WTC11 (cell line): ENCODE results near the gene E2F2. TPM values are rescaled to one million over a fixed set of nuclear protein-coding genes. Genes with fewer than 3 reads are reported as not detected.

Experiments
- ATAC-seq: fragments of 200-7000 bp; cut with Tn5 transposase; 2 replicates; pipeline ENCODE4 v1.10.0; 2021; ENCODE audit warnings: mild to moderate bottlenecking, moderate library complexity
- CTCF ChIA-PET: fragments of 300-600 bp; sonication (Branson Sonifier 250); formaldehyde crosslinking; loops from one replicate; lab custom pipeline; 2021; ENCODE audit warnings: antibody characterized with exemption; lab: Charles Lee
- POLR2A ChIA-PET: fragments of 350-600 bp; sonication (Branson Sonifier 250); formaldehyde crosslinking; loops from one replicate; lab custom pipeline; 2021; ENCODE audit warnings: antibody characterized with exemption; lab: Charles Lee
- DNase-seq: peaks from one replicate; pipeline ENCODE4 v3.0.0; 2021; ENCODE audit warnings: low spot score
- H3K27ac Mint-ChIP-seq: 2 replicates; pipeline ENCODE4 v1.8.0; 2021; ENCODE audit warnings: mixed read lengths
- H3K27me3 Mint-ChIP-seq: 2 replicates; pipeline ENCODE4 v1.8.0; 2021; ENCODE audit warnings: low read depth, mild to moderate bottlenecking, moderate library complexity, mixed read lengths
- H3K36me3 Mint-ChIP-seq: 2 replicates; pipeline ENCODE4 v1.8.0; 2021; ENCODE audit warnings: mixed read lengths
- H3K4me1 Mint-ChIP-seq: 2 replicates; pipeline ENCODE4 v1.8.0; 2022; ENCODE audit warnings: mixed read lengths
- H3K4me3 Mint-ChIP-seq: 2 replicates; pipeline ENCODE4 v1.8.0; 2021; ENCODE audit warnings: mild to moderate bottlenecking, moderate library complexity, mixed read lengths
- H3K9me3 Mint-ChIP-seq: 2 replicates; pipeline ENCODE4 v1.8.0; 2021; ENCODE audit warnings: mixed read lengths
- ATF1 ChIP-seq: sonication (generic); formaldehyde crosslinking; IDR thresholded peaks from 2 replicates; pipeline ENCODE4 v1.8.1; 2023; ENCODE audit warnings: mild to moderate bottlenecking, moderate library complexity, missing genetic modification reagents
- CREB1 ChIP-seq: sonication (generic); formaldehyde crosslinking; IDR thresholded peaks from 2 replicates; pipeline ENCODE4 v1.8.0; 2023; ENCODE audit warnings: mild to moderate bottlenecking, missing genetic modification reagents
- EMX1 ChIP-seq: fragments of 250-450 bp; sonication (Bioruptor Pico); IDR thresholded peaks from 2 replicates; pipeline ENCODE4 v1.8.0; 2021; ENCODE audit warnings: mild to moderate bottlenecking
- FOXK1 ChIP-seq: sonication (generic); formaldehyde crosslinking; IDR thresholded peaks from 2 replicates; pipeline ENCODE4 v1.8.0; 2022; ENCODE audit warnings: mild to moderate bottlenecking, moderate library complexity, missing genetic modification reagents
- FOXP1 ChIP-seq: sonication (generic); formaldehyde crosslinking; IDR thresholded peaks from 2 replicates; pipeline ENCODE4 v1.8.0; 2022; ENCODE audit warnings: missing genetic modification reagents, mild to moderate bottlenecking, moderate library complexity, borderline replicate concordance
- JAZF1 ChIP-seq: fragments of 250-450 bp; sonication (Bioruptor Pico); IDR thresholded peaks from 2 replicates; pipeline ENCODE4 v1.9.0; 2021; ENCODE audit warnings: moderate library complexity, mild to moderate bottlenecking, inconsistent platforms
- KAT7 ChIP-seq: sonication (generic); formaldehyde crosslinking; IDR thresholded peaks from 2 replicates; pipeline ENCODE4 v1.8.1; 2023; ENCODE audit warnings: missing genetic modification reagents, mild to moderate bottlenecking, borderline replicate concordance
- NFATC4 ChIP-seq: fragments of 250-450 bp; sonication (Bioruptor Pico); IDR thresholded peaks from 2 replicates; pipeline ENCODE4 v1.9.0; 2021; ENCODE audit warnings: mild to moderate bottlenecking
- NFE2L1 ChIP-seq: sonication (generic); formaldehyde crosslinking; IDR thresholded peaks from 2 replicates; pipeline ENCODE4 v1.8.1; 2023; ENCODE audit warnings: missing genetic modification reagents
- NFYB ChIP-seq: sonication (generic); formaldehyde crosslinking; conservative IDR thresholded peaks from 2 replicates; pipeline ENCODE4 v1.8.0; 2022; ENCODE audit warnings: low read depth, missing genetic modification reagents
- ZNF219 ChIP-seq: sonication (generic); formaldehyde crosslinking; IDR thresholded peaks from 2 replicates; pipeline ENCODE4 v1.8.0; 2023; ENCODE audit warnings: missing genetic modification reagents, mild to moderate bottlenecking, borderline replicate concordance
- ZNF232 ChIP-seq: sonication (generic); formaldehyde crosslinking; IDR thresholded peaks from 2 replicates; pipeline ENCODE4 v1.8.0; 2022; ENCODE audit warnings: mild to moderate bottlenecking, missing genetic modification reagents
- total RNA-seq: library from RNA; stranded (reverse); gene quantifications from 3 replicates; pipeline ENCODE4 v1.2.3, GENCODE V29; 2021
- TF ChIP-seq, protein P1 (sequence below): sonication (generic); formaldehyde crosslinking; IDR thresholded peaks from 2 replicates; pipeline ENCODE4 v1.8.1; 2022; ENCODE audit warnings: missing genetic modification reagents, borderline replicate concordance
- TF ChIP-seq, protein P2 (sequence below): sonication (generic); formaldehyde crosslinking; IDR thresholded peaks from 2 replicates; pipeline ENCODE4 v1.8.1; 2022; ENCODE audit warnings: mild to moderate bottlenecking, moderate library complexity, missing genetic modification reagents
- TF ChIP-seq, protein P3 (sequence below): fragments of 200-600 bp; IDR thresholded peaks from 2 replicates; pipeline ENCODE4 v1.8.0; 2022; ENCODE audit warnings: antibody characterized with exemption
- TF ChIP-seq, protein P4 (sequence below): sonication (generic); formaldehyde crosslinking; IDR thresholded peaks from 2 replicates; pipeline ENCODE4 v1.8.0; 2022; ENCODE audit warnings: mild to moderate bottlenecking, missing genetic modification reagents
- TF ChIP-seq, protein P5 (sequence below): fragments of 250-450 bp; sonication (Bioruptor Pico); IDR thresholded peaks from 2 replicates; pipeline ENCODE4 v1.9.0; 2021; ENCODE audit warnings: moderate library complexity, mild to moderate bottlenecking, inconsistent platforms, borderline replicate concordance
- TF ChIP-seq, protein P6 (sequence below): sonication (generic); formaldehyde crosslinking; IDR thresholded peaks from 2 replicates; pipeline ENCODE4 v1.8.1; 2023; ENCODE audit warnings: mild to moderate bottlenecking, missing genetic modification reagents, borderline replicate concordance
- TF ChIP-seq, protein P7 (sequence below): sonication (generic); formaldehyde crosslinking; IDR thresholded peaks from 2 replicates; pipeline ENCODE4 v1.8.1; 2022; ENCODE audit warnings: mild to moderate bottlenecking, missing genetic modification reagents, moderate library complexity, borderline replicate concordance
- TF ChIP-seq, protein P8 (sequence below): sonication (generic); formaldehyde crosslinking; IDR thresholded peaks from 2 replicates; pipeline ENCODE4 v1.8.1; 2023; ENCODE audit warnings: mild to moderate bottlenecking, moderate library complexity, missing genetic modification reagents

The E2F2 gene
- total RNA-seq, 1 experiment from 2014 or later, result 5.6 TPM

DNA sequence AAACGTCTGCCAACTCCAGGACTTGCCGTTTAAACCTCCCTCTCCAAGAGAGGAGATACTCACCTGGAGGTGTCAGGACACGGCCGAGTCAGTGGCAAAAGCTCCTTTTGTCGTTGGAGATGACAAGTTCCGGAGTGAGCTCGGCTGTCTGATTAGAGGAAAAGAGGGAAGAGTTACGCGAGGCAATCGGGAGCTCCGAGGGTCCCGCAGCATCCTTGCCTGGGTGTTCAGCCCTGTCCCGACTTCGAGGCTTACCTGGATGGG, 27.8 kb upstream of the E2F2 start:
- Mint-ChIP-seq H3K36me3 (peaks cover 19% of the 10 kb centered on the region), H3K9me3 (no peaks in the 10 kb centered on the region), H3K27ac (peak overlapping the region; percentile 98), H3K27me3 (no peaks in the 10 kb centered on the region; the same call in 1 of the 2 replicates), H3K4me1 (peaks cover 74% of the 10 kb centered on the region), H3K4me3 (peak overlapping the region; percentile 94)
- DNase-seq (no peak), ATAC-seq (no peak)
- POLR2A ChIA-PET, result interaction anchor here (0.8 to 7.7 kb wide), 13 partner anchors 9 to 215 kb away, joined by 3 to 100 read pairs (median 5); partner anchors contain the start of genes E2F2 and HNRNPR
- TF ChIP-seq ATF1 (CRISPR knock-in tag) (peak; percentile 84; the same call in 1 of the 2 replicates), NFYB (CRISPR knock-in tag) (no peak)
- CTCF ChIA-PET, result interaction anchor here (0.7 to 13.3 kb wide), 9 partner anchors 8 to 213 kb away, joined by 3 to 341 read pairs (median 5); partner anchors contain the start of gene RPL11

DNA sequence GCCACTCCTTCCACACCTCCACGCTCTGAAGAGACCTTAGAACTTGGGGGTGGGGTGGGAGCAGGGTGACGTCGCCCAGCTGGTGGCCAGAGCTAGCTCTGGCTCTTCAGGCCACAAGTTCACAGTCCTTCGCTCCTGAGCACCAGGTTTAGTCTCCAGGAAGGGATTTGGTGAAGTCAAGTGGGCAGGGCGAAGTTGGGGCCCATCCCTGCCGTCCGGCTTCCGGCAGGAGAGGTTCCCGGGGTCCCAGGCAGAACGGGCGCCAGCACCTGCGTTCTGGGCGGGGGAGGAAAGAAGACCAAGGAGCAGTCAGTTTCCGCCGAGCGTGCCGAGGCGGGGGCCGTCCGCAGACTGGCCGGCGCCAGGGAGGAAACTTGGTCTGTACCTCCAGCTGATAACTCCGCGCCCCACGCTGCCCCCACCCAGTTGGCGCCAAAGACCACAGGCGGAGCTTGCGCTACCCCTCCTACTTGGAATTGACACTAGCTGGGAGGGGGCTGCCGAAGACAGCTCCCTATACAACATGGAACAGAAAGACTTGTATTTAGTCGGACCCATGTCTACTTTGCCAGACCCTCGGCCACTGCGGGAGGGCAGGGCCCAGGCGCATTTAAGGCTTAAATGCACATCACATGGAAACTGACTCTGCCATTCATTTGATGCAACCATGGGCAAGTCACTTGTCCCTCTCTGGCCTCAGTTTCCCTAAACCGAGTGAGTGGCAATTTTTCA, 27.3 kb upstream of the E2F2 start:
- Mint-ChIP-seq H3K27me3 (no peaks in the 10 kb centered on the region; the same call in 1 of the 2 replicates), H3K36me3 (peaks cover 19% of the 10 kb centered on the region), H3K4me1 (peaks cover 74% of the 10 kb centered on the region), H3K4me3 (peak overlapping the region; percentile 94), H3K9me3 (no peaks in the 10 kb centered on the region), H3K27ac (peak overlapping the region; percentile 98)
- ATAC-seq, result no peak
- CTCF ChIA-PET, result interaction anchor here (0.7 to 13.3 kb wide), 8 partner anchors 8 to 133 kb away, joined by 3 to 341 read pairs (median 5); partner anchors contain the start of gene RPL11
- DNase-seq, result peak; percentile 52
- POLR2A ChIA-PET, result interaction anchor here (0.8 to 7.7 kb wide), 13 partner anchors 10 to 214 kb away, joined by 3 to 100 read pairs (median 5); partner anchors contain the start of genes E2F2 and HNRNPR
- TF ChIP-seq NFE2L1 (CRISPR knock-in tag), result no peak
- TF ChIP-seq CREB1 (CRISPR knock-in tag), result no peak
- 0 out of 2 replicates have a peak, but pooled peaks have one; percentile 17 for TF ChIP-seq FOXK1
- no peak for TF ChIP-seq KAT7 (CRISPR knock-in tag)
- peak; percentile 55; the same call in 1 of the 2 replicates for TF ChIP-seq FOXP1 (CRISPR knock-in tag)
- TF ChIP-seq, protein P1, sequence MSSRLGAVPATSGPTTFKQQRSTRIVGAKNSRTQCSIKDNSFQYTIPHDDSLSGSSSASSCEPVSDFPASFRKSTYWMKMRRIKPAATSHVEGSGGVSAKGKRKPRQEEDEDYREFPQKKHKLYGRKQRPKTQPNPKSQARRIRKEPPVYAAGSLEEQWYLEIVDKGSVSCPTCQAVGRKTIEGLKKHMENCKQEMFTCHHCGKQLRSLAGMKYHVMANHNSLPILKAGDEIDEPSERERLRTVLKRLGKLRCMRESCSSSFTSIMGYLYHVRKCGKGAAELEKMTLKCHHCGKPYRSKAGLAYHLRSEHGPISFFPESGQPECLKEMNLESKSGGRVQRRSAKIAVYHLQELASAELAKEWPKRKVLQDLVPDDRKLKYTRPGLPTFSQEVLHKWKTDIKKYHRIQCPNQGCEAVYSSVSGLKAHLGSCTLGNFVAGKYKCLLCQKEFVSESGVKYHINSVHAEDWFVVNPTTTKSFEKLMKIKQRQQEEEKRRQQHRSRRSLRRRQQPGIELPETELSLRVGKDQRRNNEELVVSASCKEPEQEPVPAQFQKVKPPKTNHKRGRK (CRISPR knock-in tag), result no peak
- TF ChIP-seq NFATC4 (CRISPR knock-in tag), result peak; percentile 35; the same call in 1 of the 2 replicates
- TF ChIP-seq ZNF232, result no peak
- TF ChIP-seq, protein P2, sequence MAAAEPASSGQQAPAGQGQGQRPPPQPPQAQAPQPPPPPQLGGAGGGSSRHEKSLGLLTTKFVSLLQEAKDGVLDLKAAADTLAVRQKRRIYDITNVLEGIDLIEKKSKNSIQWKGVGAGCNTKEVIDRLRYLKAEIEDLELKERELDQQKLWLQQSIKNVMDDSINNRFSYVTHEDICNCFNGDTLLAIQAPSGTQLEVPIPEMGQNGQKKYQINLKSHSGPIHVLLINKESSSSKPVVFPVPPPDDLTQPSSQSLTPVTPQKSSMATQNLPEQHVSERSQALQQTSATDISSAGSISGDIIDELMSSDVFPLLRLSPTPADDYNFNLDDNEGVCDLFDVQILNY (CRISPR knock-in tag), result 0 out of 2 replicates have a peak, but pooled peaks have one; percentile 36
- TF ChIP-seq, protein P3, sequence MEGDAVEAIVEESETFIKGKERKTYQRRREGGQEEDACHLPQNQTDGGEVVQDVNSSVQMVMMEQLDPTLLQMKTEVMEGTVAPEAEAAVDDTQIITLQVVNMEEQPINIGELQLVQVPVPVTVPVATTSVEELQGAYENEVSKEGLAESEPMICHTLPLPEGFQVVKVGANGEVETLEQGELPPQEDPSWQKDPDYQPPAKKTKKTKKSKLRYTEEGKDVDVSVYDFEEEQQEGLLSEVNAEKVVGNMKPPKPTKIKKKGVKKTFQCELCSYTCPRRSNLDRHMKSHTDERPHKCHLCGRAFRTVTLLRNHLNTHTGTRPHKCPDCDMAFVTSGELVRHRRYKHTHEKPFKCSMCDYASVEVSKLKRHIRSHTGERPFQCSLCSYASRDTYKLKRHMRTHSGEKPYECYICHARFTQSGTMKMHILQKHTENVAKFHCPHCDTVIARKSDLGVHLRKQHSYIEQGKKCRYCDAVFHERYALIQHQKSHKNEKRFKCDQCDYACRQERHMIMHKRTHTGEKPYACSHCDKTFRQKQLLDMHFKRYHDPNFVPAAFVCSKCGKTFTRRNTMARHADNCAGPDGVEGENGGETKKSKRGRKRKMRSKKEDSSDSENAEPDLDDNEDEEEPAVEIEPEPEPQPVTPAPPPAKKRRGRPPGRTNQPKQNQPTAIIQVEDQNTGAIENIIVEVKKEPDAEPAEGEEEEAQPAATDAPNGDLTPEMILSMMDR, result no peak
- TF ChIP-seq, protein P4, sequence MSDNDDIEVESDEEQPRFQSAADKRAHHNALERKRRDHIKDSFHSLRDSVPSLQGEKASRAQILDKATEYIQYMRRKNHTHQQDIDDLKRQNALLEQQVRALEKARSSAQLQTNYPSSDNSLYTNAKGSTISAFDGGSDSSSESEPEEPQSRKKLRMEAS (CRISPR knock-in tag), result no peak
- TF ChIP-seq EMX1 (CRISPR knock-in tag), result 0 out of 2 replicates have a peak, but pooled peaks have one; percentile 19
- TF ChIP-seq, protein P5, sequence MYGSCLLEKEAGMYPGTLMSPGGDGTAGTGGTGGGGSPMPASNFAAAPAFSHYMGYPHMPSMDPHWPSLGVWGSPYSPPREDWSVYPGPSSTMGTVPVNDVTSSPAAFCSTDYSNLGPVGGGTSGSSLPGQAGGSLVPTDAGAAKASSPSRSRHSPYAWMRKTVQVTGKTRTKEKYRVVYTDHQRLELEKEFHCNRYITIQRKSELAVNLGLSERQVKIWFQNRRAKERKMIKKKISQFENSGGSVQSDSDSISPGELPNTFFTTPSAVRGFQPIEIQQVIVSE (CRISPR knock-in tag), result no peak
- no peak for TF ChIP-seq JAZF1 (CRISPR knock-in tag)
- TF ChIP-seq ATF1 (CRISPR knock-in tag), result no peak
- TF ChIP-seq, protein P6, sequence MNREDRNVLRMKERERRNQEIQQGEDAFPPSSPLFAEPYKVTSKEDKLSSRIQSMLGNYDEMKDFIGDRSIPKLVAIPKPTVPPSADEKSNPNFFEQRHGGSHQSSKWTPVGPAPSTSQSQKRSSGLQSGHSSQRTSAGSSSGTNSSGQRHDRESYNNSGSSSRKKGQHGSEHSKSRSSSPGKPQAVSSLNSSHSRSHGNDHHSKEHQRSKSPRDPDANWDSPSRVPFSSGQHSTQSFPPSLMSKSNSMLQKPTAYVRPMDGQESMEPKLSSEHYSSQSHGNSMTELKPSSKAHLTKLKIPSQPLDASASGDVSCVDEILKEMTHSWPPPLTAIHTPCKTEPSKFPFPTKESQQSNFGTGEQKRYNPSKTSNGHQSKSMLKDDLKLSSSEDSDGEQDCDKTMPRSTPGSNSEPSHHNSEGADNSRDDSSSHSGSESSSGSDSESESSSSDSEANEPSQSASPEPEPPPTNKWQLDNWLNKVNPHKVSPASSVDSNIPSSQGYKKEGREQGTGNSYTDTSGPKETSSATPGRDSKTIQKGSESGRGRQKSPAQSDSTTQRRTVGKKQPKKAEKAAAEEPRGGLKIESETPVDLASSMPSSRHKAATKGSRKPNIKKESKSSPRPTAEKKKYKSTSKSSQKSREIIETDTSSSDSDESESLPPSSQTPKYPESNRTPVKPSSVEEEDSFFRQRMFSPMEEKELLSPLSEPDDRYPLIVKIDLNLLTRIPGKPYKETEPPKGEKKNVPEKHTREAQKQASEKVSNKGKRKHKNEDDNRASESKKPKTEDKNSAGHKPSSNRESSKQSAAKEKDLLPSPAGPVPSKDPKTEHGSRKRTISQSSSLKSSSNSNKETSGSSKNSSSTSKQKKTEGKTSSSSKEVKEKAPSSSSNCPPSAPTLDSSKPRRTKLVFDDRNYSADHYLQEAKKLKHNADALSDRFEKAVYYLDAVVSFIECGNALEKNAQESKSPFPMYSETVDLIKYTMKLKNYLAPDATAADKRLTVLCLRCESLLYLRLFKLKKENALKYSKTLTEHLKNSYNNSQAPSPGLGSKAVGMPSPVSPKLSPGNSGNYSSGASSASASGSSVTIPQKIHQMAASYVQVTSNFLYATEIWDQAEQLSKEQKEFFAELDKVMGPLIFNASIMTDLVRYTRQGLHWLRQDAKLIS (CRISPR knock-in tag), result no peak
- TF ChIP-seq, protein P7, sequence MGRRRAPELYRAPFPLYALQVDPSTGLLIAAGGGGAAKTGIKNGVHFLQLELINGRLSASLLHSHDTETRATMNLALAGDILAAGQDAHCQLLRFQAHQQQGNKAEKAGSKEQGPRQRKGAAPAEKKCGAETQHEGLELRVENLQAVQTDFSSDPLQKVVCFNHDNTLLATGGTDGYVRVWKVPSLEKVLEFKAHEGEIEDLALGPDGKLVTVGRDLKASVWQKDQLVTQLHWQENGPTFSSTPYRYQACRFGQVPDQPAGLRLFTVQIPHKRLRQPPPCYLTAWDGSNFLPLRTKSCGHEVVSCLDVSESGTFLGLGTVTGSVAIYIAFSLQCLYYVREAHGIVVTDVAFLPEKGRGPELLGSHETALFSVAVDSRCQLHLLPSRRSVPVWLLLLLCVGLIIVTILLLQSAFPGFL (CRISPR knock-in tag), result no peak
- TF ChIP-seq, protein P8, sequence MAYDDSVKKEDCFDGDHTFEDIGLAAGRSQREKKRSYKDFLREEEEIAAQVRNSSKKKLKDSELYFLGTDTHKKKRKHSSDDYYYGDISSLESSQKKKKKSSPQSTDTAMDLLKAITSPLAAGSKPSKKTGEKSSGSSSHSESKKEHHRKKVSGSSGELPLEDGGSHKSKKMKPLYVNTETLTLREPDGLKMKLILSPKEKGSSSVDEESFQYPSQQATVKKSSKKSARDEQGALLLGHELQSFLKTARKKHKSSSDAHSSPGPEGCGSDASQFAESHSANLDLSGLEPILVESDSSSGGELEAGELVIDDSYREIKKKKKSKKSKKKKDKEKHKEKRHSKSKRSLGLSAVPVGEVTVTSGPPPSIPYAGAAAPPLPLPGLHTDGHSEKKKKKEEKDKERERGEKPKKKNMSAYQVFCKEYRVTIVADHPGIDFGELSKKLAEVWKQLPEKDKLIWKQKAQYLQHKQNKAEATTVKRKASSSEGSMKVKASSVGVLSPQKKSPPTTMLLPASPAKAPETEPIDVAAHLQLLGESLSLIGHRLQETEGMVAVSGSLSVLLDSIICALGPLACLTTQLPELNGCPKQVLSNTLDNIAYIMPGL (CRISPR knock-in tag), result peak; percentile 52; the same call in 1 of the 2 replicates
- TF ChIP-seq ZNF219 (CRISPR knock-in tag), result no peak
